HFF-Myc (cell line): ENCODE results near the gene CCR6.

Experiments
- DNase-seq: peaks from one replicate; pipeline ENCODE4 v3.0.0-alpha.2; 2011; ENCODE audit warnings: low read depth; ENCODE audit errors: extremely low read depth
- H3K4me3 ChIP-seq: replicated peaks from 2 replicates; pipeline ENCODE4 v1.5.1; 2011; ENCODE audit warnings: low read depth, mild to moderate bottlenecking, control low read depth, low read length
- CTCF ChIP-seq: IDR thresholded peaks from 2 replicates; pipeline ENCODE4 v1.5.1; 2012; ENCODE audit warnings: mild to moderate bottlenecking, low read depth, low read length, control low read depth; ENCODE audit errors: missing control alignments

Gene CCR6

DNA sequence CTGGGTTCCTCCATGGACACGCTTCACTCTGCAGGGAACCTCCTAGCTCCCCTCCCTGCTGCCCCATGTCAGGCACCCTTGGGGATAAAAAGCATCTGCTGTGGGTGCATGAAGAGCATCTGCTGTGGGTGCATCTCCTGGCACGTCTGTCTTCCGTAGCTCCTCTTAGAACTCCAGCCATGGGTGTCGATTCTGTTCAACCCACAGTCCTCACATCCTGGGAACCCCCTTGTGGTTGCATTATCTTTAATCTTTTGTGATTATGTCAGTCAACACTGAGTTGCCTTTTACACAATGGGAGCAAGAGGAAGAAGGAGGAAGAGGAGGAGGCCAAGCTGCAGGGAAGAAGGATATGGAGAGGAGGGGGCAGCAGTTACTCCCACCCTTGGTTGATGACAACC, 24.1 kb upstream of the CCR6 start:
- no peak overlapping the region for H3K4me3 ChIP-seq
- TF ChIP-seq CTCF: no peak
- no peak for DNase-seq

DNA sequence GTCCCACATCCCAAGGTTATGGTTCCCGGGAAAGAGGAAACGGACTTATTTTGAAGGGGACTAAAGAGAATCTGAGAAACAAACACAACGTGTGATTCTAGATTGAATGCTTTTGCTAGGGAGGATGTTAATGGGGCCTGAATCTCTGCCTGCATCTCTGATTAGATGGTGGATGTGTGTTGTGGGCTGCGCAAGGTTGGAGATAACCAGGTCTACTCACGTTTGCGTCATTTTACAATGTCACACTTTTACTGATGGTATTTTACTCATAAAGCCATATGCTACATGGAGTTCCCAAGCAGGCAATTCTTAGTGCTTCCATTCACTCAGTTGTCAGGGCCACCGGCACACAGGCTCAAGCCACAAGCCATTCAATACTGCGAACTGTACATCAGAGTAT, 23.2 kb upstream of the CCR6 start:
- TF ChIP-seq CTCF: no peak
- H3K4me3 ChIP-seq: no peak overlapping the region
- DNase-seq: no peak

DNA sequence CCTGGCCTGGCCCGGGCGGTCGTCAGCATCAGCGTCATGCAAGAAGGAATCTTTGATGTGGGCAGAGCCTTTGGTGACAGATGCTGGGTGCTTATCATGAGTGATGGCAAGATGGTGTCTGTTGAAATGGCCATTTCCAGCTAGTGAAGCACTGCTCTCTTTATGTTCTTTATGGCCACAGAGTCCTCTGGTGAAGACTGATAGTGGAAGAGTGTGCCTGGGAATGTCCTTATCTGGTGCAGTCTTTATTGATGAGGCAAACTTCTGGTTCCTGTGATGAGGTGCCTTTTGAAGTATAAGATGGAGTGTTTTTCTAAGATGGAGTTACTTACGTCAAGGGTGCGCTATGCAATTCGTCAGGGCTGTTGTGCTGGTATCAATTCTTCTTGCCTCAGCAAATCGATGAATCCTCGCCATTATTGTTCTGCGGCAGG, 22.6 kb upstream of the CCR6 start:
- no peak for DNase-seq
- no peak for TF ChIP-seq CTCF
- no peak overlapping the region for H3K4me3 ChIP-seq

DNA sequence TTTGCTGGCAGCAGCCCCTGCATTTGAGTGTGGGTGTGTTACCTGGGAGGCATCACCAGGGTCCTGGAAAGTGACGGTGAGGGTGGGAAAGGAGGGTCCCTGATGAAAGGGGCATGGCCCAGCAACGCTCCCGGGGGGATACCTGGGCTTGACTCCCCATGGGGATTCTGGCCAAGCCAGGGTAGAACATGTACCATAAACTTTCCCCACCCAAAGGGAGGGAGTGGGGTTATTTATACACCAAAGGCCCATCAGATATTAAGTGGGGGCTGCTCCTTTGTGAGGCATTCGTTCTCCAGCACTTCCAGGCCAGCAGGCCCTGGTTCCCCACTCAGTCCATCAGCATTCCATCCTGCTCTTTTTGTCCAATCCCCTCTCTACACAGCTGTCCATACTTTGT, 20.6 kb upstream of the CCR6 start:
- DNase-seq: no peak
- H3K4me3 ChIP-seq: no peak overlapping the region
- TF ChIP-seq CTCF: no peak

GRCh38 chr6:167103041-167103891, 19.6 kb upstream of the CCR6 start:
- no peak for TF ChIP-seq CTCF
- H3K4me3 ChIP-seq: no peak overlapping the region
- no peak for DNase-seq

DNA sequence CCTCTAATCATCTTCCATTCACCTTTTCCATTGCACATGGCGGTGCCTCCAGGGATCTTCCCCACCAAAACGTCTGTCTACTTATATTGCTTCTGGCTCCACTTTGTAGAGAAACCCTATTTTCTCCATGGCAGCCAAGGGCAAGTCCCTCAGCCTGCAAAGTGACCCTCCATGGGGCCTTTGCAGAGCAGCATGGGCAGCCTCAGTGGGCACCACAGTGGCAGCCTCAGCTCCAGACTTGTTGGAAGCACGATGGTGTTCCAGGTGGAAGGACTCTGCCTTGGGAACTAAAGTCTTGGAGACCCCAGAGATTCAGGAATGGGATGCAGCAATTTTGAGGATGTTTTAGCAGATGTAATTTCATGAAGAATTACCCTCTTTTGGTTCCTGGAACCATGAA, 18.5 kb upstream of the CCR6 start:
- TF ChIP-seq CTCF: no peak
- no peak for DNase-seq
- no peak overlapping the region for H3K4me3 ChIP-seq

- no peak overlapping the region for H3K4me3 ChIP-seq
- TF ChIP-seq CTCF: no peak
- no peak for DNase-seq
These were observed 17.8 kb upstream of the CCR6 start for GRCh38 chr6:167105060-167105459.
